ENCODE measurements around the gene PSME3. TPM values are rescaled to one million over a fixed set of nuclear protein-coding genes. Genes with fewer than 3 reads are reported as not detected.

PSME3 gene
- polyA plus RNA-seq, 1 donor from 2014 or later: 56.6 TPM

DNA sequence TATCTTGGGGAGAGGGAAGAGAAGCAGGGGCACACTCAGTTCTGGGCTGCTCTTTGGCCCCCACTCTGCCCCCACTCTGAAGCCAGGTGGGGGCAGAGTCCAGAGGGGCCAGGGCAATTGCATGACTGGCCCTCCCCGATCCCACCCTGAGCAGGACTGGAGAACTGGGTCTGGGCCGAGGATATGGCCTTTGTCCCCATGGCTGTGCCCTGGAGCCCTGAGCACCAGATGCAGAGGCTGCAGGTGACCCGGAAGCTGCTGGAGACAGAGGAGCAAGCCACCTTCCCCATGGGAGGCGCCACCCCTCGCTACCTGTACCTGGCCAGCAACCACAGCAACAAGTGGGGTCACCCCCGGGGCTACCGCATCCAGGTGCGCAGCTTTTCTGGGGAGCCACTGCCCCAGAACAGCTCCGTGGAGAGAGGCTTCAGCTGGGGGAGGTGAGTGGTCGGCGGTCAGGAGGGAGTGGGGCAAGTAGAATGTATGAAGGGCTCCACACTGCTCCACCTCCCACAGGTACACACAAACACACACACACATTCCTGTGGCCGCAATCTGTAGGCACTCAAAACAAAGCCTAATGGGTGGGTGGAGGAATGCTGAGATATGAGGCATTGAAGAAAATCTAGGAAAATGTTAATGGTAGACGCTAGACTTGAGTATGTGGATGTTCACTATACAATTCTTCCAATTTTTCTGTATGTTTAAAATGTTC is 39.2 kb downstream of the PSME3 start:
- H2AFZ ChIP-seq (ENCODE audit: low read depth, low read length): no peak overlapping the region
- no peaks in the 10 kb centered on the region for H3K79me2 ChIP-seq (replicated peaks; ENCODE audit: insufficient read depth, low read length)
- no peaks in the 10 kb centered on the region for H3K27me3 ChIP-seq (ENCODE audit: insufficient read depth, low read depth, low read length)
- H3K9me2 ChIP-seq (ENCODE audit: insufficient read depth, low read length): no peaks in the 10 kb centered on the region
- H3K9ac ChIP-seq (ENCODE audit: low read length): no peak overlapping the region
- H4K20me1 ChIP-seq (ENCODE audit: insufficient read depth): no peaks in the 10 kb centered on the region
- peaks cover 9% of the 10 kb centered on the region for H3K9me3 ChIP-seq (ENCODE audit: low read length)
- no peak overlapping the region for H3K4me3 ChIP-seq (ENCODE audit: low read length)
- TF ChIP-seq MXI1 (conservative IDR thresholded peaks at IDR 0.05; ENCODE audit: poor library complexity, severe bottlenecking) (no peak), EP300 (conservative IDR thresholded peaks at IDR 0.05; ENCODE audit: poor library complexity, severe bottlenecking) (no peak), EZH2 (IDR thresholded peaks at IDR 0.05; ENCODE audit: borderline replicate concordance, insufficient read depth, low read length, poor library complexity, severe bottlenecking) (no peak), POLR2AphosphoS5 (IDR thresholded peaks at IDR 0.05) (no peak), SMC3 (conservative IDR thresholded peaks at IDR 0.05; ENCODE audit: poor library complexity) (no peak), RAD21 (conservative IDR thresholded peaks at IDR 0.05) (no peak), TAF1 (IDR thresholded peaks at IDR 0.05; ENCODE audit: low read depth) (no peak), CTCF (IDR thresholded peaks at IDR 0.05; ENCODE audit: poor library complexity, severe bottlenecking) (no peak)
- TF ChIP-seq, protein P1, sequence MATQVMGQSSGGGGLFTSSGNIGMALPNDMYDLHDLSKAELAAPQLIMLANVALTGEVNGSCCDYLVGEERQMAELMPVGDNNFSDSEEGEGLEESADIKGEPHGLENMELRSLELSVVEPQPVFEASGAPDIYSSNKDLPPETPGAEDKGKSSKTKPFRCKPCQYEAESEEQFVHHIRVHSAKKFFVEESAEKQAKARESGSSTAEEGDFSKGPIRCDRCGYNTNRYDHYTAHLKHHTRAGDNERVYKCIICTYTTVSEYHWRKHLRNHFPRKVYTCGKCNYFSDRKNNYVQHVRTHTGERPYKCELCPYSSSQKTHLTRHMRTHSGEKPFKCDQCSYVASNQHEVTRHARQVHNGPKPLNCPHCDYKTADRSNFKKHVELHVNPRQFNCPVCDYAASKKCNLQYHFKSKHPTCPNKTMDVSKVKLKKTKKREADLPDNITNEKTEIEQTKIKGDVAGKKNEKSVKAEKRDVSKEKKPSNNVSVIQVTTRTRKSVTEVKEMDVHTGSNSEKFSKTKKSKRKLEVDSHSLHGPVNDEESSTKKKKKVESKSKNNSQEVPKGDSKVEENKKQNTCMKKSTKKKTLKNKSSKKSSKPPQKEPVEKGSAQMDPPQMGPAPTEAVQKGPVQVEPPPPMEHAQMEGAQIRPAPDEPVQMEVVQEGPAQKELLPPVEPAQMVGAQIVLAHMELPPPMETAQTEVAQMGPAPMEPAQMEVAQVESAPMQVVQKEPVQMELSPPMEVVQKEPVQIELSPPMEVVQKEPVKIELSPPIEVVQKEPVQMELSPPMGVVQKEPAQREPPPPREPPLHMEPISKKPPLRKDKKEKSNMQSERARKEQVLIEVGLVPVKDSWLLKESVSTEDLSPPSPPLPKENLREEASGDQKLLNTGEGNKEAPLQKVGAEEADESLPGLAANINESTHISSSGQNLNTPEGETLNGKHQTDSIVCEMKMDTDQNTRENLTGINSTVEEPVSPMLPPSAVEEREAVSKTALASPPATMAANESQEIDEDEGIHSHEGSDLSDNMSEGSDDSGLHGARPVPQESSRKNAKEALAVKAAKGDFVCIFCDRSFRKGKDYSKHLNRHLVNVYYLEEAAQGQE (IDR thresholded peaks at IDR 0.05; ENCODE audit: borderline replicate concordance): no peak
- H3K36me3 ChIP-seq (ENCODE audit: insufficient read depth, low read length): no peaks in the 10 kb centered on the region
- no peaks in the 10 kb centered on the region for H3F3A ChIP-seq (ENCODE audit: insufficient read depth, low read length, poor library complexity, severe bottlenecking)
- no peak overlapping the region for H3K27ac ChIP-seq (ENCODE audit: low read length)
- no peak overlapping the region for H3K4me2 ChIP-seq (ENCODE audit: low read length)

- no peak overlapping the region for H3K9ac ChIP-seq (ENCODE audit: low read length)
- H3K27ac ChIP-seq (ENCODE audit: low read length): no peak overlapping the region
- H2AFZ ChIP-seq (ENCODE audit: low read depth, low read length): no peak overlapping the region
- H3K27me3 ChIP-seq (ENCODE audit: insufficient read depth, low read depth, low read length): no peaks in the 10 kb centered on the region
- no peaks in the 10 kb centered on the region for H4K20me1 ChIP-seq (ENCODE audit: insufficient read depth)
- H3F3A ChIP-seq (ENCODE audit: insufficient read depth, low read length, poor library complexity, severe bottlenecking): no peaks in the 10 kb centered on the region
- no peaks in the 10 kb centered on the region for H3K79me2 ChIP-seq (replicated peaks; ENCODE audit: insufficient read depth, low read length)
- H3K36me3 ChIP-seq (ENCODE audit: insufficient read depth, low read length): no peaks in the 10 kb centered on the region
- TF ChIP-seq EZH2 (IDR thresholded peaks at IDR 0.05; ENCODE audit: borderline replicate concordance, insufficient read depth, low read length, poor library complexity, severe bottlenecking) (no peak), TAF1 (IDR thresholded peaks at IDR 0.05; ENCODE audit: low read depth) (no peak), SMC3 (conservative IDR thresholded peaks at IDR 0.05; ENCODE audit: poor library complexity) (no peak), MXI1 (conservative IDR thresholded peaks at IDR 0.05; ENCODE audit: poor library complexity, severe bottlenecking) (no peak), POLR2AphosphoS5 (IDR thresholded peaks at IDR 0.05) (no peak), RAD21 (conservative IDR thresholded peaks at IDR 0.05) (no peak), CTCF (IDR thresholded peaks at IDR 0.05; ENCODE audit: poor library complexity, severe bottlenecking) (no peak), EP300 (conservative IDR thresholded peaks at IDR 0.05; ENCODE audit: poor library complexity, severe bottlenecking) (no peak)
- TF ChIP-seq, protein P1 (IDR thresholded peaks at IDR 0.05; ENCODE audit: borderline replicate concordance): no peak
- H3K9me2 ChIP-seq (ENCODE audit: insufficient read depth, low read length): no peaks in the 10 kb centered on the region
- H3K9me3 ChIP-seq (ENCODE audit: low read length): peaks cover 9% of the 10 kb centered on the region
- H3K4me2 ChIP-seq (ENCODE audit: low read length): no peak overlapping the region
- no peak overlapping the region for H3K4me3 ChIP-seq (ENCODE audit: low read length)
These were observed 40.1 kb downstream of the PSME3 start for GRCh38 chr17:42873315-42873714.

Data from neural cell (in vitro differentiated cells).